HG02571 (cell line): ENCODE measurements around the gene TOPORS.
"Not testable (repeated sequence)": the region's sequence is repeated elsewhere in the genome, so short reads cannot be mapped to it uniquely, and the experiment has no call there.

Experiments used
- ATAC-seq: cut with Tn5 transposase; IDR thresholded peaks from one replicate; pipeline ENCODE4 v1.9.1; 2021; ENCODE audit warnings: mild to moderate bottlenecking, moderate library complexity; ENCODE audit not compliant: unreplicated experiment

The TOPORS gene

DNA sequence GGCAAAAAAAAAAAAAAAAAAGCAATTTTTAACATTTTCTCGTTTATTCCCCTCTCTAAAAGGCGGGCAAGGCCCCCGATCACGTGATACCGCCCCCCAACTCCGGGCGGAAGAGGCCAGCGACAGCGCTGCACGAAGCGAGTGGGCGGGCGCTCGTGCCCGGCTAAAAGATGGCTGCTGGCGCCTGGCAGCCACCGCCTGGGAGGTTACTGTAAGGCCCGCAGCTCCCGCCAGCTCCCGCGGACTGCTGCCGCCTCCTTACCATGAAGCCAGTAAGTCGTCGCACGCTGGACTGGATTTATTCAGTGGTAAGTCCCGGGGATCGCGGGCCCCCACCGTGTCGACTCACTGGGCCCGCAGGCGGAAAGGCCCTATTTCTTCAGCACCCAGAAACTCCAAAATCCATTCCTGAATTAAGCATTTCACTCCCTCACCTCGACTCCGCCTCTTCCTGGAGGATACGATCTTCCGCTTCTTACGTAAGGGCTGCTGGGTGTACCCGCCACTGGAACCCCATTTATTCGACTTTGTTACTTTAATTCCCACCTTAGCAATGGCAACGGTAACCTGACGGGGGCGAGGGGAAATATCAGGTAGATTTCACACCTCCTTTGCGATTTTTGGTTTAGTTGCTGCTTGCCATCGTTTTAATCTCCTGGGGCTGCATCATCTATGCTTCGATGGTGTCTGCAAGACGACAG is at the start of gene TOPORS, which contains the start of gene SMIM27:
Gene TOPORS (minus strand): TSS at position 415 of the 701 bp plus-strand sequence. CDS start 150 bp downstream, at position 265.
Gene SMIM27 (plus strand): TSS at position 156 of the 701 bp plus-strand sequence. CDS start 108 bp downstream, at position 264.
- ATAC-seq, result peak; percentile 62

DNA sequence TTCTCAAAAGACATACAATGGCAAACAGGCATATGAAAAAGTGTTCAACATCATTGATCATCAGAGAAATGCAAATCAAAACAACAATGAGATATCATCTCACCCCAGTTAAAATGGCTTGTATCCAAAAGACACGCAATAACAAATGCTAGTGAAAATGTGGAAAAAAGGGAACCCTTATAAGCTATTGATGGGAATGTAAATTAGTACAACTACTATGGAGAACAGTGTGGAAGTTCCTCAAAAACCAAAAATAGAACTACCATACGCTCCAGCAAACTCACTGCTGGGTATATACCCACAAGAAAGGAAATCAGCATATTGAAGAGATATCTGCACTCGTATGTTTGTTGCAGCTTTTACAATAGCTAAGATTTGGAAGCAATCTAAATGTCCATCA is 46.6 kb upstream of the TOPORS start:
- not testable (repeated sequence) for ATAC-seq

DNA sequence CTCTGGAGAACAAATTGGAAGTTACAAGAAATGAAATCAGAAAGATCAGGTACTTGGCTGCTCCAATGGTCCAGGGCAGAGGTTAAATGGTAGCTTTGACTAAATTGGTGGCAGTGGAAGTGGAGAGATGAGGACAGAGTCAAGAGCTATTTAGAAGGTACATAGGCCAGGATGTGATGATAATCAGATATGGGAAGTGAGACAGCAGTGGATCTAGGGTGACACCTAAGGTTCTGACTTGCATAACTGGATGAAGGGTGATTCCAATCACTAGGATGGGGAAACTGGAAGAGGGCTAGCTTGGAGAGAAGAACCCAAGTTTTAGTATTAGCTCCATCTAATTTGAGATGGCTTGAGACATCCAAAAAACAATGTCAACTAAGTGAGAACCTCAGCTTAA is 44.5 kb upstream of the TOPORS start:
- no peak for ATAC-seq

DNA sequence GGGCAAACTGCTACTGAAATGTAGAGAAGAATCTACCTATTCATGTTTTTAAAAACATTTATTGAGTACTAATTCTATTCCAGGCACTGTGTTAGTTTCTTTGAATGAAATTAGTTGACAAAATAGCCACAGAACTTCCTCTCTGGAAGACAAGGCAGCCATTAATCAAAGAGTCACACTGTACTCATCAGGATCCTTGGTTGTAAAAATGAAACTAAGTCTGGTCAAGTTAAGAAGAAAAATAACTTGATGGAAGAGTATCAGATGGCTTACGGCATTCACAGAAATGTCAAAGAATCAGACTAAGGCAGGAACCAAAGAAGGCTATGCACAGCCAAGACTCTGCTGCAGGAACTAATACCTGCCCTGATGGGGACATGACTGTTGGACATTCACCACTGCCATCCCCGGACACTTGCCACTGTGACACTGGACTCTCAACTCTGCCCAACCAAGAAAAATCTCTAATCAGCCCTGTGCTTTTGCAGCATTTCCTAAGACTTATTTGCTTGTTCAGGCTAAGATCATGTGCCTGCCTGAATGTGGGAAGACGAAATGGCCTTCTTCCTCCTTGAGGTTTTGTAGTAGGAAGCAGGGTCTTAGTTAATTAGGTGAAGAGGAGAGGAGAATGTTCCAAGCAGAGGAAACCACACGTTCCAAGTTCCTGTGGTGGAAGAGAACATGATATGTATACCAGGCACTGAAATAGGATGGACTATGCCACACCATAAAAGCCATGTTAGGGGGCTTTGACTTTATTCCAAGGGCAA is 43.9 kb upstream of the TOPORS start:
- no peak for ATAC-seq

DNA sequence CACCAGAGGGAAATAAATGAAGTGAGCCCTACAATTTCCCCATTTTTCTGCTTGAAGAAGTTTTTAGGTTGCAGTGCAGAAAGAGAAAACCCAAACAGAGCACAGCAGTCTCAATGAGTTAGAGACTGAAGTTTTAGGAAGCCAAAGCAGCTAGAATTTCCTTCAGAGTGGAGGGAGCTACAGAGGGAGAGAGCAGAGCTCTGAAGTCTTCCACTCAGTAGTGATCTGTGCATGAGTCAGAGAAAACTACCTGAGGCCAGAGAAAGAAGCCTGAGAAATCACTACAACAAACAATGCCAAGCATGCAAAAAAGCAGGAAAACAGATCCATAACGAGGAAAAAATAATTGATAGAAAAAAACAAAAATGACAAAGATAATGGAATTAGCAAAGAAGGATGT is 38.5 kb upstream of the TOPORS start:
- no peak for ATAC-seq

DNA sequence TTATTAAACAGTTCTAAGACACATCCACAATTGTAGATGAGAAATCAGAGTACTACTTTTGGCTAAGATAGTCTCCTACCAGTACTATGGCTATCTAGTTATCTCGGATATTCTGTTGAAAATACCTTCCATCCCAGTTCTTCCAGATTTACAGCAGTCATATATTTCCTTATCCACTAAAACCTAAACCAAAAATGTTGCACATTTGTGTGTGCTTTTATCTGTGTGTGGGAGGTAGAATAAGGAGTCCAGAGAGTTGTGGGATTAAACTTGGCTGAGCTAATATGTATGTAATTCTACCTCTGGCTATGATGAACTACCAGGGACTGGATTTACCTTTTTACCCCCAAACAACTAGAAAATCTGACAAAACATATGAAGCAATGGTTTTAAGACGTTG is 38.1 kb upstream of the TOPORS start:
- ATAC-seq, result no peak

DNA sequence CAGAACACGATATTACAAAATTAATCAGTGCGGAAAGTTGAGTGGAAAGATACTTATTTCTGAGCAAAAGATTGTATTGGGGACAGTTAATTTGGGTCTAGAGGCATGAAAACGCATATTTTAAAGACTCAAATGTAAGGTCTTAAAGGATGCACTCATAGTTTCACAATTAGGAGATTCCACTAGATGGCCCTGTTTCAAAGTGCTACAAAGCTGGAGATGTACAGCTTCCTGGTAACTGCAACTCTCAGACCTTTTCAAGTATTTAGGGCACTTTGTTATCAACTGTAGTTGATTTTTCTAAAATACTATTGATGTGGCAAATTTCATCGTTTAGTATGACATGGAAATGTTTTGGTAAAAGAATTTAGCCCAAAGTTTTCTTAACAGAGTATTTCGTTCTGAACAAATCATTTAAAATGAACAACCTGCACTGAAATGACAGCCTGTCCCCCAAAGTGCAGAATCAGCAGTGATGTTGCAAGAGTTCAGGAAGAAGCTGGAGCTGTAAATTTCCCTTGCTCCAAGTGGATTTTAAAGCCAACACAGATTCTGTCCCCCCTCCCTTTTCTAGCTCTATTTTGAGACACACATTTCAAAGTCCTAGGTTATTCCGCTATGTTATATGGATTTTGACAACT is 36.8 kb upstream of the TOPORS start:
- ATAC-seq, result no peak

DNA sequence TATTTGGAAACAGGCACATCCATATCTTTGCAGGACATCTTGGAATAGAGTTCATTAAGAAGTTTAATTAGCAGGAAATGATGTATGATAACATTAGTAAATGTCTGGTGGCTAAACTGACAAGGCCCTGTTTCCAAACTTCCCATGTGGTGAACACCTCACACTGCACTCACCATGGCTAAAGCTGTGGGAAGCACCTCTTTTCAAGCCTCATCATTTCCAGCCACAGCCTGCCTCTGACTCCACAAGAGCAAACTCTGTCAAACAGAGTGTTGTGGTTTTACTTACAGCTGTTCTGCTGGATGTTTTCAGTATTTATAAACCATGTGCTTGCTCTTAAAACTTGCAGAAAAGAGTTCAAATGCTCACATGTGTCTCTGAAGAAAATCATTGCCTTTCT is 35.5 kb upstream of the TOPORS start:
- ATAC-seq, result no peak

DNA sequence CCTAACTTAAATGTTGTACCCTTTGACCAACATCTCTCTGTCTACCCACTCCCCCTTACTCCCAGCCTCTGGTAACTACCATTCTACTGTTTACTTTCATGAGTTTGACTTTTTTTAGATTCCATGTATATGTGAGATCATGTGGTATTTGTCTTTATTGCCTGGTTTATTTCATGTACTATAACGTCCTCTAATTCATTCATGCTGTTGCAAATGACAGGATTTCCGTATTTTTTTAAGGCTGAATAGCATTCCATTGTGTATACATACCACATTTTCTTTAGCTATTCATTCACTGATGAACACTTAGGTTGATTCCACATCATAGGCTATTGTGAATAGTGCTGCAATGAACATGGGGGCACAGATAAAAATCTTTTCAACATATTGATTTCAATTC is 32.4 kb upstream of the TOPORS start:
- ATAC-seq, result no peak

DNA sequence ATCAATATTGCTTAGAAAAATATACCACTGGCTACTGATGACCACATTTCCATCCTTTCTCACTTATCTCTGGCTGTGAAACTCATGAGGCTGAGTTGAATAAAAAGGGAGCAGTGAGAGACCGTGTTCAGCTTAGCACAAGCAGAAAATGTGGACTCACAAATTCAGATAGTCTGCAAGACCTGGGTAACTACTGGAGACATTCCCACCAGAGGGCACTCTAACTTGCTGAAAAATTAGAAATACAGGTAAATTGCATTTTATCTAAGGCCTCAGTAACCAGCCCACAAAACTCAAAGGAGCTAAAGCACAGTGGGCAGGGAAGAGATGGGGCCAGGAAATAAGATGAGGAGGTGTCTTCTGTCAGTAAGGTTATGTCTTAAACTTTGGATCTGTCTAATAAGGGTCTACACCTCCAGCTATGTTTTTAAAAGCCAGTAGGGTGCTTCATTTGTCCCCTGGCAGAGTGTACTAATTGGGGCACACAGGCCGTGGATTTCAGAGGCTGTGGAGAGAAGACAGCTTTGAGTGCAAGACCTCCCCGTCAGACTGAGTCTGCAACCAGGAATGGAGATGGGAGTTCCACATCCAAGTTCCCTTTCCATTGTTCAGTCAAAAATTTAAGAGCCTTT is 29.2 kb upstream of the TOPORS start:
- ATAC-seq, result no peak

DNA sequence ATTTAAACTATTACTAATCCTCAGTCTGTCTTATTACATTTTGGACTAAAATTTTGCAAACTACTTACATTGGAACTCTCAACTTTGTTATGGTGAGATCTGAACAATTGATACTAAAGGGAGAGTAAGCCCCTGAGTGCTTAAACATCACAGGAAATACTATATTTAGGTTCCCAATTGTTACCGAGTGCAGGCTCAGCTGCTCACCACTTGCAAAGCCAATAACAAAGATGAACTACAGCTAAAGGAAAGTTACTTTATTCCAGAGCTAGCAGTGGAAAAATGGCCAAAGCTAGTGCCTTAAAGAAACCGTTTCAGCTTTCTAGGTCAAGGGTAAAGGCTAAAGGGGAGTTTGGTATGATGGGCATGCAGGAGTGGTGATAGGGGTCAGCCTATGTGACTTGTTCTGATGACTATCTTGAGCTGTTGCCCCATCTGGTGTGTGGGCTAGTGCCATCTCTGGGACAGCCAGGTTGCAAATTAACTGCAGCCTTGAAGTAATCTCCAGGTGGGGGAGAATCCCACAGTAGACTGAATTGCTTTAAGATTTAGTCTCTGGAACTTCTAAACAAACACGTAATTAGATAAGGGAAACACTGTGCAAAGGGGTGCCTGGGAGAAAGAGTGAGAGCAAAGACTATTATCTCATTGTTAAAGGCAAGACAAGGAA is 28.4 kb upstream of the TOPORS start:
- no peak for ATAC-seq

DNA sequence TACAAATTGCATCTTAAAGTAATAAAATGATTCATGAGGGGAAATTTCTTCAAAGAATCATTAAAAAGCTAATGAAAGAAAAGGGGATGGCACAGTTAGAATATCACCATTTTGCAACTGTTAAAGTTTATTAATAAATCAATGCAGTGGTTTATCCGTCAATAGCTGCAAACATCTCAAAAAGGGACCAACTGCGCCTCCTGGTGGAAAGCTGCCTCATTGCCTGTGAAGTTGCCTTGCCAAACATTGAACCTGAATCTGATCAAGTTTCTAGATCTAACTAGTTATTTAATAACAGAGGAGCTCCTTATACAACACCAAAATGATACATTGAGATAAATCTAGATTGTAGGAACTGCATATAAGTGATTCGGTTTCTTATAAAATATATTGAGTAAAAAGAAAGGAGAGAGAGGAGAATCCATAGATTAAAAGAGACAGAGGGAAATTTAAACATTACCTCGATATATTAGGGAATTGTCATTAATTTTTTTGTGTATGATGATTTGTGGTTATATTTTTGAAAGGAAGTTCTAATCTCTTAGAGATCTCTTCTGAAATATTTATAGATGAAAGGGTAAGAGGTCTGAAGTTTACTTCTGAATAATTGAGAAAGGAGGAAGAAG is 27.4 kb upstream of the TOPORS start:
- ATAC-seq, result no peak

DNA sequence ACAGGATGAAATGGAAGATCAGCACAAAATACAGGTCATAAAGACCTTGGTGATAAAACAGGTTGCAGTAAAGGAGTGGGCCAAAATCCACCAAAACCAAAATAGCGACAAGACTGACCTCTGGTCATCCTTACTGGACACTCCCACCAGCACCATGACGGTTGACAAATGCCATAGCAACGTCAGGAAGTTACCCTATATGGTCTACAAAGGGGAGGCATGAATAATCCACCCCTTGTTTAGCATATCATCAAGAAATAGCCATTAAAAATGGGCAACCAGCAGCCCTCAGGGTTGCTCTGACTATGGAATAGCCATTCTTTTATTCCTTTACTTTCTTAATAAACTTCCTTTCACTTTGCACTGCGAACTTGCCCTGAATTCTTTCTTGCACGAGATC is 26.6 kb upstream of the TOPORS start:
- no peak for ATAC-seq

DNA sequence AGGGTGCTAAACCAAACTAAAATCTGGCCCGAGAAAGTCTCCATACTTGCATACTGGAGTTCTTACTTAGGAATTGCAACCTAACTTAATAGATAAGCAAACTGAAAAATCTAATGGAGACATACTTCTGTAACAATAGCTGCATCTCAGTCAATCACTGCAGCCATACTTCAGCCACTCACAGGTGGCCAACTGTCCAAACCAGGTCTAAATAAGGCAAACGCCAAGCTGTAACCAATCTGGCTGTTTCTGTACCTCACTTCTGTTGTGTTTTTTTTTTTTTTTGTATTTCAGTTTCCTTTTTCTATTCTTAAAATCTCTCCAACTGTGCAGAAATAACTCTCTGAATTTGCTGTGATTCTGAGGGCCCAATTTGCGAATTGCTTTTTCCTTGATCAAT is 24.9 kb upstream of the TOPORS start:
- ATAC-seq, result peak; percentile 35

DNA sequence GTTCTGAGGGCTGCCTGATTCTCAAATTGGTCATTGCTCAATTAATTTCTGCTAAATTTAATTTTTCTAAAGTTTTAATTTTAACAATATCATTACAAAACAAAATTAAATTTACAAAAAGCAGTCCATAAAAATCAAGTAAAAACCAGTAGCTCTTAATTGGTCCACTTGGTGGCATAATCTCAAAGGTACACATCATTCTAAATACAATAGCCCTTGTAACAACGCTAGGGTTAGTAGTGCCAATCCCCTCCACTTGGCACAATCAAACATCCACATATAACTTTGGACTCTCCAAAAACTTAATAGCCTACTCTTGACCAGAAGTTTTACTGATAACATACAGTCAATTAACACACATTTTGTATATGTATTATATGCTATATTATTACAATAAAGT is 22.5 kb upstream of the TOPORS start:
- ATAC-seq, result no peak

DNA sequence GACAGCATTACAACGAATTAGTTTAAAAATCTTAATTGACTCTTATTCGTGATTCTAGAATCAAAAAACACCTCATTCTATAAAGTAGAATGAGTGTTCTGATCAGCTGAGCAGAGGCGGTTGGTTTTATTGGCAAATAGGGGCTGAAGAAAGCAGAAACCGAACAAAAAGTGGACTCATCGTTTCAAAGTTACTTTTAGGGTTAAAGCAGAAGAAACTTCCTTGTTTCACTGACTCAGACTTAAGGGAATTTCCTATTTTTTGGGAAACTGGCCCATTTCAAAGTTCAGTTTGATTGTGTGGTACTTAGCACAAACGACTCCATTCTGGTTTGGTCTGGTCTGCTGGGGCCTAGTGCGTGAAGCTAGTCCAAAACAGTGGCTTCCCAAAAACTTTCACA is 21.4 kb upstream of the TOPORS start:
- no peak for ATAC-seq

DNA sequence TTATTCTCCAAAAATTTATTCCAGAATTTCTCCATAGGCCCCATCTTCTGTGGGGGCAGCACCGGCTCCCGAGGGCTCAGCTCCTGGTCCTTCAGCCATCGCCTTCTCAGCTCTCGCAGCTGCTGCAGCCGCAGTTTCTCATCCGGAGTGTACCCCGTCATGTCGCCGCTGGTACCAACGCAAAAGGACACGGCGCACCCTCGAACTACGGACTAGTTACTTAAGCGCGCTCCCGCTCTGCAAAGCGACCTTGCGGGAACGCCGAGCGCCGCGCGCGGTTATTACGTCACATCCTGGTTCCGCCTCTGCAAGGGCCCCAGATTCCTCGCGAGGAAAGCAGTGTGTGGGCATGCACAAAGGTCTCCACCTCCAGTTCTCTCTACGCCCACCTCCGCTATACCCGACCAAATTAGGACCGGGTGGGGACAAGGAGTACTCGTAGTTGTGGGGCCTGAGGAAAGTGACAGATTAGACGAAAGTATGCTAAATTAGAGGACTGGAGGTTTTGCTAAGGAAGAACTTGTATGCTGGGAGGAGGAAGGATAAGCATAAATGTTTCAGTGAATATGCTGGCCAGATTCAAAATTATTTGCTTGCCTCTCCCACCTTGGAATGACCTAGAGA is 20.6 kb upstream of the TOPORS start, which contains the start of gene NDUFB6:
Gene NDUFB6 (minus strand): TSS at position 260 of the 624 bp plus-strand sequence. CDS start 99 bp downstream, at position 161.
- ATAC-seq, result peak; percentile 78

DNA sequence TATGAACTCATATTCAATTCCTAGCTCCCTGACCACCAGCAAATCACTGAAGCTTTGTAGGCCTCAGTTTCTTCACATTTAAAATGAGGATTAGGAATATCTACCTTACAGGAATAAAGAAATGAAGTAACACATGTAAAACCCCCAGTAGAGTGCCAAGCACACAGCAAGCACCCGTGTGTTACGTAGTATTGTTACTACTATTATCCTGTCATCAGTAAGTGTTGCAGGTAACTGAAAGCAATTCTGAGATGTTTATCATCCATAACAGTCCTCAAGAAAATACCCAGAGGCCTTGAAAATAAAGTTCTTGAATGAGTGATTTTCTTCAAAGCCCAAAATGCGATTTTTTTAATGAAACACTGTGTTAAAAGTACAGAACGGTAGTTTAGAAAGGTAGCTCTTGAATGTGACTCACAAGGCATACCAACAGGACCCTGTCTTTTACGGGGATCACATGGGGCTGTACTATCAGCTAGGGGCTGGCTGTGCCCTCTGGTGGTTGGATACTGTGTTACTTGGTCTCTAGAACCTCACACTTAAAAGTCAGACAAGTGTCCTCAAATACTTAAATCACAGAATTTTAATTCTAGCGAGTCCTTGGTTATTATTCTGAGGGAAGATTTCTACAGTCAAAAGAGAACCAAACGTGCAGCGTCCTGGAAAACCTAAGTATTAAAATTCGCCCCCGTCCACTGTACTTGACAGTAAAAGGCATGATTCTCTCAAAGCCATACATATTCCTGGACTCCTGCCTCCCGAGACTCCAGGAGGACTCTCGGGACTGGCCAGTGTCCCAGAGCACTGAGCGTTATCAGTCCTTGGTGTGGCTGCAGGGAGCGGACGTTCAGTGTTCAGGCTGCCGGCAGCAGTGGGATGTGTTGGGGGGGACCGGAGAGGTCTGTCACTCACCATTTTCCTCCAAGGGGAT is 19.8 kb upstream of the TOPORS start:
- ATAC-seq, result peak; percentile 91

DNA sequence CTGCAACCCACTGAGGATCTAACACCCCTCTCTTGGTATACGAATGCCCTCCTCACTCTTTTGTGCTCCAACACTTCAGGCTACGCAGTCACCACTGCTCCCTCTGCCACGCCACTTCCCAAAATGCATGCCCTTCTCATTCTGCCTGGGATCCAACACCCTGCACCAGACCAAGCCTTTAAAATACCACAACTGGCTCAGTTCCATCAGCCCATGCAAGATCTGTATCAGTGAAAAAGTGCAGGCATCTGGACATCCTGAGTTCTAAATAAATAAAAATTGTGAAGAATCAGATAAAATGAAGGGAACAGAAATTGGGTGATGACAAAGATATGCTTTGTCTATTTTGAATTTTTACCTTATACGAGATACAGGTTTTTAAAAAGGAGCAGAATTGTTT is 17.9 kb upstream of the TOPORS start:
- no peak for ATAC-seq
